Measurements from ENCODE around the gene TAL1. TPM values are rescaled to one million over a fixed set of nuclear protein-coding genes. Genes with fewer than 3 reads are reported as not detected.
"Not testable (repeated sequence)": the region's sequence is repeated elsewhere in the genome, so short reads cannot be mapped to it uniquely, and the experiment has no call there.

TAL1 gene
- total RNA-seq: not detected

GRCh38 chr1:47232187-47232874, at the start of gene TAL1:
TSS of gene TAL1 (minus strand) at chr1:47232225. CDS start at chr1:47225888, 6,337 bp downstream.
- Mint-ChIP-seq H3K27me3 (ENCODE audit: low read depth) (peaks cover 82% of the 10 kb centered on the region), H3K4me3 (peak within 1 kb of the TSS; percentile 32), H3K4me1 (ENCODE audit: low read depth) (peaks cover 32% of the 10 kb centered on the region), H3K9me3 (ENCODE audit: insufficient read depth) (no peaks in the 10 kb centered on the region), H3K27ac (no peak within 1 kb of the TSS), H3K36me3 (ENCODE audit: low read depth) (no peaks in the 10 kb centered on the region)
- POLR2A ChIA-PET: no interaction called here
- CTCF ChIA-PET: interaction anchor here (1.3 kb wide), 1 partner anchor 205 kb away, joined by 3 read pairs; no protein-coding TSS in a partner anchor
- ATAC-seq (no peak), DNase-seq (no peak)

- POLR2A ChIA-PET: no interaction called here
- H3K9me3 Mint-ChIP-seq (ENCODE audit: insufficient read depth): no peaks in the 10 kb centered on the region
- H3K4me1 Mint-ChIP-seq (ENCODE audit: low read depth): peaks cover 7% of the 10 kb centered on the region
- H3K27me3 Mint-ChIP-seq (ENCODE audit: low read depth): no peaks in the 10 kb centered on the region
- DNase-seq (no peak), ATAC-seq (no peak)
- no peak overlapping the region for H3K27ac Mint-ChIP-seq
- CTCF ChIA-PET: interaction anchor here (4.1 kb wide), 1 partner anchor 17 kb away, joined by 13 read pairs; no protein-coding TSS in a partner anchor
- H3K4me3 Mint-ChIP-seq: no peak overlapping the region
- peaks cover 44% of the 10 kb centered on the region for H3K36me3 Mint-ChIP-seq (ENCODE audit: low read depth)
These were observed 48.1 kb upstream of the TAL1 start for GRCh38 chr1:47280142-47280541.

- no peak overlapping the region for H3K27ac Mint-ChIP-seq
- no peak for DNase-seq
- no peak for ATAC-seq
- peaks cover 7% of the 10 kb centered on the region for H3K4me1 Mint-ChIP-seq (ENCODE audit: low read depth)
- H3K9me3 Mint-ChIP-seq (ENCODE audit: insufficient read depth): no peaks in the 10 kb centered on the region
- ChIA-PET CTCF (interaction anchor here (1.4 kb wide), 1 partner anchor 14 kb away, joined by 7 read pairs; no protein-coding TSS in a partner anchor), POLR2A (no interaction called here)
- H3K27me3 Mint-ChIP-seq (ENCODE audit: low read depth): no peaks in the 10 kb centered on the region
- no peak overlapping the region for H3K4me3 Mint-ChIP-seq
- H3K36me3 Mint-ChIP-seq (ENCODE audit: low read depth): peaks cover 45% of the 10 kb centered on the region
These were observed 44.8 kb upstream of the TAL1 start for GRCh38 chr1:47276850-47277249.

GRCh38 chr1:47275811-47276210, 43.8 kb upstream of the TAL1 start:
- POLR2A ChIA-PET; H3K9me3 Mint-ChIP-seq (ENCODE audit: insufficient read depth); H3K4me3 Mint-ChIP-seq; H3K27me3 Mint-ChIP-seq (ENCODE audit: low read depth); H3K4me1 Mint-ChIP-seq (ENCODE audit: low read depth); H3K27ac Mint-ChIP-seq; DNase-seq; ATAC-seq: not testable (repeated sequence)
- peaks cover 42% of the 10 kb centered on the region for H3K36me3 Mint-ChIP-seq (ENCODE audit: low read depth)
- CTCF ChIA-PET: interaction anchor here (1.3 to 1.4 kb wide), 2 partner anchors 12 to 13 kb away, joined by 3 to 7 read pairs; no protein-coding TSS in a partner anchor

GRCh38 chr1:47265529-47265928, 33.5 kb upstream of the TAL1 start:
- DNase-seq; H3K4me1 Mint-ChIP-seq (ENCODE audit: low read depth); H3K27me3 Mint-ChIP-seq (ENCODE audit: low read depth); H3K9me3 Mint-ChIP-seq (ENCODE audit: insufficient read depth); ATAC-seq; POLR2A ChIA-PET; H3K4me3 Mint-ChIP-seq; CTCF ChIA-PET; H3K27ac Mint-ChIP-seq: not testable (repeated sequence)
- H3K36me3 Mint-ChIP-seq (ENCODE audit: low read depth): peaks cover 41% of the 10 kb centered on the region

- Mint-ChIP-seq H3K27me3 (ENCODE audit: low read depth) (no peaks in the 10 kb centered on the region), H3K27ac (no peak overlapping the region), H3K4me1 (ENCODE audit: low read depth) (no peaks in the 10 kb centered on the region), H3K4me3 (no peak overlapping the region), H3K9me3 (ENCODE audit: insufficient read depth) (no peaks in the 10 kb centered on the region), H3K36me3 (ENCODE audit: low read depth) (peaks cover 44% of the 10 kb centered on the region)
- ChIA-PET CTCF (interaction anchor here (0.7 to 4.2 kb wide), 25 partner anchors 8 to 100 kb away, joined by 3 to 70 read pairs (median 7); partner anchors contain the start of genes PDZK1IP1 and STIL), POLR2A (interaction anchor here (0.5 to 0.6 kb wide), 2 partner anchors 55 to 567 kb away, joined by 3 read pairs; no protein-coding TSS in a partner anchor)
- DNase-seq (peak; percentile 65), ATAC-seq (peak; percentile 36)
These were observed 30.9 kb upstream of the TAL1 start for GRCh38 chr1:47262787-47263413.

GRCh38 chr1:47257224-47257623, 25.2 kb upstream of the TAL1 start:
- Mint-ChIP-seq H3K4me3 (no peak overlapping the region), H3K27ac (no peak overlapping the region), H3K36me3 (ENCODE audit: low read depth) (peaks cover 42% of the 10 kb centered on the region), H3K9me3 (ENCODE audit: insufficient read depth) (no peaks in the 10 kb centered on the region), H3K27me3 (ENCODE audit: low read depth) (no peaks in the 10 kb centered on the region), H3K4me1 (ENCODE audit: low read depth) (no peaks in the 10 kb centered on the region)
- ATAC-seq (no peak), DNase-seq (no peak)
- ChIA-PET CTCF (interaction anchor here (0.9 to 1.6 kb wide), 3 partner anchors 64 to 179 kb away, joined by 3 to 8 read pairs (median 3); no protein-coding TSS in a partner anchor), POLR2A (no interaction called here)

- H3K27ac Mint-ChIP-seq: no peak overlapping the region
- ATAC-seq (no peak), DNase-seq (no peak)
- ChIA-PET CTCF (interaction anchor here (0.7 to 2.1 kb wide), 3 partner anchors 11 to 393 kb away, joined by 3 to 17 read pairs (median 4); no protein-coding TSS in a partner anchor), POLR2A (no interaction called here)
- no peaks in the 10 kb centered on the region for H3K9me3 Mint-ChIP-seq (ENCODE audit: insufficient read depth)
- no peak overlapping the region for H3K4me3 Mint-ChIP-seq
- H3K4me1 Mint-ChIP-seq (ENCODE audit: low read depth): no peaks in the 10 kb centered on the region
- H3K36me3 Mint-ChIP-seq (ENCODE audit: low read depth): peaks cover 32% of the 10 kb centered on the region
- H3K27me3 Mint-ChIP-seq (ENCODE audit: low read depth): no peaks in the 10 kb centered on the region
These were observed 20.8 kb upstream of the TAL1 start for GRCh38 chr1:47252795-47253194.

- POLR2A ChIA-PET: no interaction called here
These were observed 20.3 kb upstream of the TAL1 start for GRCh38 chr1:47252369-47252768.

GRCh38 chr1:47249755-47250154, 17.7 kb upstream of the TAL1 start:
- H3K27ac Mint-ChIP-seq: no peak overlapping the region
- peaks cover 19% of the 10 kb centered on the region for H3K36me3 Mint-ChIP-seq (ENCODE audit: low read depth)
- CTCF ChIA-PET: no interaction called here
- no peak overlapping the region for H3K4me3 Mint-ChIP-seq
- H3K4me1 Mint-ChIP-seq (ENCODE audit: low read depth): no peaks in the 10 kb centered on the region
- POLR2A ChIA-PET: no interaction called here
- no peak for ATAC-seq
- peaks cover 6% of the 10 kb centered on the region for H3K27me3 Mint-ChIP-seq (ENCODE audit: low read depth)
- no peaks in the 10 kb centered on the region for H3K9me3 Mint-ChIP-seq (ENCODE audit: insufficient read depth)
- no peak for DNase-seq

More at GRCh38 chr1:47252369-47252768, 20.3 kb upstream of the TAL1 start:
- no peak for ATAC-seq
- H3K9me3 Mint-ChIP-seq (ENCODE audit: insufficient read depth): no peaks in the 10 kb centered on the region
- CTCF ChIA-PET: interaction anchor here (0.7 to 2.1 kb wide), 3 partner anchors 11 to 394 kb away, joined by 3 to 17 read pairs (median 4); no protein-coding TSS in a partner anchor
- no peaks in the 10 kb centered on the region for H3K4me1 Mint-ChIP-seq (ENCODE audit: low read depth)
- H3K27me3 Mint-ChIP-seq (ENCODE audit: low read depth): no peaks in the 10 kb centered on the region
- DNase-seq: no peak
- peaks cover 28% of the 10 kb centered on the region for H3K36me3 Mint-ChIP-seq (ENCODE audit: low read depth)
- H3K27ac Mint-ChIP-seq: no peak overlapping the region
- no peak overlapping the region for H3K4me3 Mint-ChIP-seq

- no peaks in the 10 kb centered on the region for H3K36me3 Mint-ChIP-seq (ENCODE audit: low read depth)
- H3K9me3 Mint-ChIP-seq (ENCODE audit: insufficient read depth): no peaks in the 10 kb centered on the region
- no peak overlapping the region for H3K4me3 Mint-ChIP-seq
- DNase-seq (no peak), ATAC-seq (no peak)
- CTCF ChIA-PET: interaction anchor here (1.4 kb wide), 1 partner anchor 18 kb away, joined by 5 read pairs; no protein-coding TSS in a partner anchor
- H3K27ac Mint-ChIP-seq: no peak overlapping the region
- peaks cover 27% of the 10 kb centered on the region for H3K27me3 Mint-ChIP-seq (ENCODE audit: low read depth)
- POLR2A ChIA-PET: no interaction called here
- peaks cover 3% of the 10 kb centered on the region for H3K4me1 Mint-ChIP-seq (ENCODE audit: low read depth)
These were observed 12.4 kb upstream of the TAL1 start for GRCh38 chr1:47244339-47244862.

- POLR2A ChIA-PET: no interaction called here
- DNase-seq (no peak), ATAC-seq (no peak)
- H3K4me1 Mint-ChIP-seq (ENCODE audit: low read depth): peaks cover 8% of the 10 kb centered on the region
- no peak overlapping the region for H3K4me3 Mint-ChIP-seq
- no peak overlapping the region for H3K27ac Mint-ChIP-seq
- H3K36me3 Mint-ChIP-seq (ENCODE audit: low read depth): no peaks in the 10 kb centered on the region
- no peaks in the 10 kb centered on the region for H3K9me3 Mint-ChIP-seq (ENCODE audit: insufficient read depth)
- peaks cover 30% of the 10 kb centered on the region for H3K27me3 Mint-ChIP-seq (ENCODE audit: low read depth)
- CTCF ChIA-PET: interaction anchor here (1.0 to 1.4 kb wide), 2 partner anchors 19 to 52 kb away, joined by 3 to 5 read pairs; no protein-coding TSS in a partner anchor
These were observed 11.9 kb upstream of the TAL1 start for GRCh38 chr1:47243910-47244309.

Data from activated CD8-positive, alpha-beta T cell treated with anti-CD3 and anti-CD28 coated beads, Interleukin-2, amount 10 ng/mL, durations not matched to agents 7 days and 5 days (primary cell).